ENCODE results near the gene SGCG.

GRCh38 chr13:23141964-23142363 is 38.8 kb upstream of the SGCG start:
- TF ChIP-seq POLR2A (IDR thresholded peaks at IDR 0.05) (no peak), CTCF (IDR thresholded peaks at IDR 0.05) (no peak)
